ENCODE measurements around the gene PTPRC.

Gene PTPRC

DNA sequence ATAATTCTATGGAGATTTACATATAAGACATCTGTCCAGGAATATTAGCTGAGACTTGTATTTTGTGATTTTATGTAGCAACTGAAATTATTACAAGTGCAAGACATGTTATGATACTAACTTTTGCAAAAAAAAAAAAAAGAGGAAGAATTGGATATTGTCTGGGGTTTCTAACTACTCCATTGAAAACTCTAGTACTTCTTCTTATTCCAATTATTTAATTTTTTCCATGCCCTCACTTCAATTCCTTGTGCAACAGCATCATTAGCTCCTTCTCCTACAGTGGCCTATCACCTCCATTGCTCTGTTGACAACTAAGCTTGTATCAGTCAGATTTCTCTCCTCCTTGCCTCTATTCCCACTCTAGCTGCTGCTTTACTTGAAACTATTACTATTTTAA, 126.6 kb downstream of the PTPRC start:
- no peak for DNase-seq

DNA sequence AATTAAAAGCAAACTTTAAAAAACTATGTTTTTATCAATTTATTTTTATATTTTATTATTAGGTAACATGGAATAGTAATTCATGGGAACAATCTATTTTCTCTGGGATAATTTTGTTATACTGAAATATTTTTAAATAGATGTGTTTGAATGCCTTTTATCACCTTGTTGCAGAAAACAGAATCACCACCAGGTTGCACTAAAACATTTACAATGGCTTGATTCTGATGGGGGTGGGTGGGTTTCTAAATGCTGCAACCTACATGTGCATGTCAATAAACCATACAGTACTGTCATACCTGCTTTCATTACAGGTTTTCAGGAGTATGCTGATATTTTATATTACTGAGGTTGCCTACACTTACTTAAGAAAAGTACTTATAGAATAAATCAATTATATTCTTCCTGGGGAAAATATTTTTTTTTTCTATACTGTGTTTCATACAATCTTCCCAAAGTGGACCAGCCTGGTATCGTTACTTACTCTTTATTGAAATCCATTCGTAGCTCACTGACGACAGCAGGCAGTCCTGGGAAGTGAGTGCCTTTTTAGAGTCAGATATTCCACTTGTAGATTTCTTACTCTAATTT, 132.8 kb downstream of the PTPRC start:
- no peak for DNase-seq

DNA sequence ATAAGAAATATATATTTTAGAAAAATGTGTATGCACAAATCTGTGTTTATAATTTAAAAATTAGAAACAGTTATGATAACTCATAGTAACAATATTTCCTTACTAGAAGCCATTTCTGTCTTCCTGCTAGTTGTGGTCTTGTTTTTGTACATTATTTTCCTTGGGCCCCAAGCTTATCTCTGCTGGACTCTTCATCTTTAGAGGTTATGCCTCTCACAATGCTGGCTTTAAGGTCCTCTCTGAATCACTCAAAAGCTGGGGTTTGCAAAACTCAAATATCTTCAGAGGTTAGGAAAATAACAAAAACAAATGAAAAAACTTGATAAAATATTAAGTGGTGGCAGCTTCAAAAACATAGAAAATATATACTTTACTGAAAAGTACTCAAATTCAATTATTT, 133.8 kb downstream of the PTPRC start:
- DNase-seq, result no peak

DNA sequence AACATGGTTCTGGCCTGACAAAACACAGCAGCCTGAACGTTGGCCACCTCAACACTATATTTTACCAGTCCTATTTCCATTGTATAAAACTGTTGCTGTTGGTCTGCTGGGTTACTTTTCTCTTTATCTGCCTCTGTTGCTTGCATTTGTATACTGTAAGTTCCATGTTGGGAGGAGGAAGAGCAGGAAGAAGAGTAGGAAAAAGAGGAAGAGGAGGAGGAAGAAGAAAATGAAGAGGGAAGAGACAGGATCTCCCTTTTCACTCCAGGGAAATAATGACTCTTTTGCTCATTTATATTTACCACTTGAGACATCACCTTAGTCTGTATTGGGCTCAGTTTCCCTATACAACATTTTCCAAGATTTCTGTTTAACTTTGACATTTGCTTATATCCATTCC, 134.2 kb downstream of the PTPRC start:
- no peak for DNase-seq

DNA sequence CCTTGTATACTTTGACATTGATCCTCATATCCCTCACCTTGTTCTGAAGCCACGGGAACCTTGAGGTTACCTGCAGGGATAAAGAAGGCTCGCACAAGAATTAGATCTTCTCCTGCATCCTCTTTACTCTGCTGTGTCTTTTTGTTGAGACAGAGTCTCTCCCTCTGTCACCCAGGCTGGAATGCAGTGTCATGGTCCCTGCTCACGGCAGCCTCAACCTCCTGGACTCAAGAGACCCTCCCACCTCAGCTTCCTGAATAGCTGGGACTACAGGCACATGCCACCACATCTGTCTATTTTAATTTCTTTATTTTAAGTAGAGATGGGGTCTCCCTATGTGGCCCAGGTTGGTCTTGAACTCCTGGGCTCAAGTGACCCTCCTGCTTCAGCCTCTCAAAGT, 134.7 kb downstream of the PTPRC start:
- no peak for DNase-seq

DNA sequence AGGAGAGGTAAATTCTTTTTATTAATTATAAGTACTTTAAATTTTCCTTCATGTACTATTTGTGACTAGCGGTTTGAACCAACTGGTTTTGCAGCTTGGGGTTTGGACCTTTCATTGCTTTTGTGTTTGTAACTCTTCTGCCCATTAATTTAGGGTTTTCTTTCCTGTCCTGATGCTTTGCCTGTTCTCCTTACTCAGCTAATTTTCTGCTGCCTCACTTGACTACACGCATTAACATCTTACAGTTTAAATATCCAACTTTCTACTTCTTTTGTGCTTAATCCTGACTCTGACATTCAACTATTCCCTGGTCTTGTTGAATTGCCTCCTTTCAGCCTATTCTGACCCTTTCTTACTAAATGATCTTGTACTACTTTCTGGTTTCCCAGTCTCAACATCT, 135.6 kb downstream of the PTPRC start:
- DNase-seq, result no peak

DNA sequence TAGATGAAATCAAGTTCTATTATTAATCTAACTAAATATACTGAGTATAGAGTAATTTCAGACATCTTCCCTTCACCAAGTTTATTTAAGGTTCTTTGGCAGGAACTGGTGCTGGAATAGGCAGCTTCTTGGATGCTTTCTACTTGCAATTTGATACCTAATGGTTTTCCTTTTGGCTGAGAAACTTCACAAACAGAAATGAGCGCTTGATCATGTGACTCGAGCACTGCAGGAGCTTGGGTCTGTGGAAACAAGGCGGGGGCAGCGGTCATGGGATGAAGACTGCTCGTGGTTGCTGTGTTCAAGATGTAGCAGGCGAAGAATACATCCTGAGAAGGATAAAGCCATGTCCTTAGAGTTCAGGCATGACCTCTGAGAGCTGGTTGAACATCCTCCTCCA, 136.8 kb downstream of the PTPRC start:
- DNase-seq, result no peak

DNA sequence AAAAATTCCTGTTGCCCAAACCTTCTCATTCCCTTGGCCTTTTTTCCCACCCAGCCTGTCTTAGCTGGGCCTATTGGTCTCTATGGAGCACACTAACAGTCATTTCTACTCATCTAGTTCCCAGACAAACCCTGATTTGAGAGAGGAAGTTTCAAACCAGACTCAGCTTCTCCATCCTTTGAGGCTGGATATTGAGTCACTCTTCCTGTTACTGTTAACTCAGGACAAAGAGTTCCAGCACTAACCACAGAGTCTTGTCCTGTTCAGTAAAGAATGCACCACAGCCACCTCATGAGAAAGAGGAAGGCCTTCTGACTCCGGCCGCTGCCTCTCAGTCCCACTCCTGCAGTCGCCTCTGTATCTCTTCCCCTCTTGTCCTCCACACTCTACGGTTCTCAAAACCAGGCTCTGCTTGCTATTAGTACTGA, 137.8 kb downstream of the PTPRC start:
- no peak for DNase-seq

DNA sequence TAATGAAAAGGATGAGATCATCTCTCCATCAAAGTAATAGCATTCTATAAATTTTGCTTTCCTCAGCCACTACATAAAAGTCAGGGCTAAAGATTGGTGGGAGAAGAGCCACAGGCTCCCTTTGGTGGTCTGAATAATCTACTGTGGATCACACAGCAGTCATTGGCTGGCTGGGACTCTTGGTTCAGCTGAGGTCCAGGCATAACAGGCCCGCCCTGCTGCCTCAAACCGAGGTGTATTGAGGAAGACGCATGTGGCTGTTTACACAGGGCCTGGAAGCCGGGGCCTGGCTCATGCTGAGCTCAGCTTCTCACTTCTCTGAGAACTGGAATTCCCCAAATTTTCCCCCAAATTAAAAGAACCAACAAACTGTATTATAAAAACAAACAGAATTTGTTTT, 139.2 kb downstream of the PTPRC start:
- DNase-seq, result no peak

DNA sequence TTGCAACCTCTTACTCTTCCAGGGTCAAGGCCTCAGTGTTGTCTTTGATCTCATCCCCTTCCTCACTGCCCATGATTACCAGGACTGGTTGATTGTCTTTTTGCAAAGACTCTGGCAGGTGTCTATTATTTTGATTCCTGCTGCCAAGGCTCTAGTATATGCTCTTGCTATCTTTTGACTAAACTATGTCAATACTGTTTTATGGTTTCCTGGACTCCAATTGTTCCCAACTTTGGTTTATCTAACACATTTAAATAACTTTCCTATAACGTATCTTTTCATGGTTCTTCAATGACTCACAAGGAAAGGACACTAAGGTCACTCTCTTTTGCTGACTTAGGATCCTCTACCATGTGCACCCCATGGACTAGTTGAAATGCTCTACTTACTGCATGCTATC, 141.5 kb downstream of the PTPRC start:
- DNase-seq, result no peak

DNA sequence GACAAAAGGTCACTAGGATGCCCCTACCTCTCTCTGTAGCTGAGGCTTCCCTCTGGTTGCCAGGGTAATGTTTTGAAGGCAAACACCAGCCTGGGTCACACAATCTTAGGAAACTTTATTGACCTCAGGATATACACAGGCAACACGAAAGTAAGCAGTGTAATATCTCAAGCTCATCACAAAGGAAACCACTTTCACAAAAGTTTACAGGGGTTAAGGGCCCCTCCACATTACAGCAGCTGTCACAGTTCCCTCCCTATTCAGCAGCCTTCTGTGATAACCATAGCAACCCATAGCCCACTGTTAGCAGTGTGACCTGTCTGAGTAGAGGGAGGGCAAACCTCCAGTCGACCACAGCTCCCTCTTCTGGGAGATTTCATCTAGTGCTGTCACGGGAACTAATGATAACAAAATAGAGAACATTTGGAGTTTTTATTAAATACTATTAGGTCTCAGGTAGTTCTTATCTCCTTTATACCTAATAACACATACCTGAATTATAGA, 149.8 kb downstream of the PTPRC start:
- DNase-seq, result no peak

DNA sequence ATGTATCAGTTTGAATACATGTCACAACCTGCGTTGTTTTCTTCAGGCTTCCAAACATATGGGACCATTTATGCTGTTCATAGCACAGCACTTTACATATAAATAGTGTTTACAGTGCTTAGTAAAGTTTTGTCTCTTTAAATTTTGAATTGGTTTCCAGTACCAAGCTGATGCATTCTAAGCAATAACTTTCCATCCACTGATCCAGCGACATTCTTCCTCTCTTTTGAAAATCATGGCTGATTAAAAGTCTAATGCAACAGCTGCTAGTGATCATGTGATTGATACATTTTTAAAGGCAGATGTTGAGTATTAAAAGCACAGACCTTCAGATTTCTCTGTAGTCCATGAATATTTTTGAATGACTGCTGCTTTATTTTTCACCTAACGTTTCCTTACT, 154.9 kb downstream of the PTPRC start:
- DNase-seq, result no peak

DNA sequence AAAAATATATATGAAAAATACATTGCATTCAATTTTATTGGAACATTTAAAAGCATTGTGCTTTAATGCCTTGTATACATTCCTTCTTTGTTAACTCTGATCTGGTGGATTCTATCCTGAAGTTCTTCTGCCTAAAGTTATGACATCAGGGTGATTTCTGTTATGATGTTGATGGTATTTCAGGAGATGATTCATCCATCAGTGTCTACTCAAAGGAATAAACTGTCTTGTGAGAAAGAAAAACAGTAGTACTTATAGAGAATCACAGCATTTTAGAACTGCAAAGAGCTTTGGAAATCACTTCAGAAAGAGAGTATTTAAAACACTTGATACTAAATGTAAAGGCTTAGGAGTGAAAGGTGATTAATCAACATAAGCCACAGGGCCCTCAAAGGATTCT, 155.7 kb downstream of the PTPRC start:
- no peak for DNase-seq

DNA sequence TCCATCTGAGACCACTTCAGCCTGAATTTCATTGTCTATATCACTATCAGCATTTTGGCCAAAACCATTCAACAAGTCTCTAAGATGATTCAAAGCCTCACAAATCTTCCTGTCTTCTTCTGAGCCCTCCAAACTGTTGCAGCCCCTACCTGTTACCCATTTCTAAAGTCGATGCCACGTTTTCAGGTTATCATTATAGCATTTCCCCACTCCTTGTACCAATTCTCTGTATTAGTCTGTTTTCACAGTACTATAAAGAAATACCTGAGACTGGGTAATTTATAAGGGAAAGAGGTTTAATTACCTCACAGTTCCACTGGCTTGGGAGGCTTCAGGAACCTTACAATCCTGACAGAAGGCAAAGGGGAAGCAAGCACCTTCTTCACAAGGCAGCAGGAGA, 158.8 kb downstream of the PTPRC start:
- DNase-seq, result no peak

DNA sequence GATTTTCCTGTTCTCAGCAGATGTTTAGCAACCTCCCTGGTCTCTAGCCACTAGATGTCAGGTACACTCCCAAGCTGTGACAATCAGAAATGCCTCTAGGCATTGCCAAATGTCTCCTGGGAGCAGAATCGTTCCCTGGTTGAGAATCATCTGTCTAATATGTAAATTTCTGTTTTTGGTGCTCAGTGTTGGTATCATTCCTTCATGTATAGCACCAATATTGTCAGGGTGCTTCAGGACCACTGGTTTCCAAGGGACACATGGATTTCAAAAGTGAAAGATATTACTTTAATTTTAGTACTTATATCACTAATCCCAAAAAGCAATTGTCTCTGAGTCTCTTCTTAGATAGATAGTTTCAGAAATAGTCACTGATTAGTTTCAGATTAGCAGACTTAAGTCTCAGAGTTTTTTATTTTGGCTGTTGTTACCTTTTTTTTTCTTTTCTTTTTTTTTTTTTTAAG, 160.1 kb downstream of the PTPRC start:
- DNase-seq, result no peak

DNA sequence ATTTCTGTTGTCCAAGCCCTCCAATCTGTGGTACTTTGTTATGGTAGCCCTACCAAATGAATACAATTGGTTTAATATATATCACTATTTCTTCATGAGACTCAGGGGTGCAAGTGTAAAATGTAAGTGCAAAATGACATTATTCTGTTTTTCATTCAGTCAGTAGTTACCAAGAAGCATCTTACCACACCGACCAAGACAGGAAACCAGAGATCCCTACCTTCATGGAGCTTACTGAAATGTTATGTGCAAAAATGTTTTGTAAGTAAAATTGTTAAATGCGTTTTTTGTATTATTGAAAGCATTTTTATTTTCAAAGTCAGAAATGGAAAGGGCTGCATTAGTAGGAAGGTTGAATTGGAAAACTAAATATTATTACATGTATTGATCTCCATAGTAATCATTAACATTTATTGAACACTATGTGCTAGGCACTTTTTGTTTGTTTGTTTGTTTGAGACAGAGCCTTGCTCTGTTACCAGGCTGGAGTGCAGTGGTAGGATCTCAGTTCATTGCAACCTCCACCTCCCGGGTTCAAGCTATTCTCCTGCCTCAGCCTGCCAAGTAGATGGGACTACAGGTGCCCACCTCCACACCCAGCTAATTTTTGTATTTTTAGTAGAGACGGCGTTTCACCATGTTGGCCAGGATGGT, 166.8 kb downstream of the PTPRC start:
- DNase-seq, result no peak

DNA sequence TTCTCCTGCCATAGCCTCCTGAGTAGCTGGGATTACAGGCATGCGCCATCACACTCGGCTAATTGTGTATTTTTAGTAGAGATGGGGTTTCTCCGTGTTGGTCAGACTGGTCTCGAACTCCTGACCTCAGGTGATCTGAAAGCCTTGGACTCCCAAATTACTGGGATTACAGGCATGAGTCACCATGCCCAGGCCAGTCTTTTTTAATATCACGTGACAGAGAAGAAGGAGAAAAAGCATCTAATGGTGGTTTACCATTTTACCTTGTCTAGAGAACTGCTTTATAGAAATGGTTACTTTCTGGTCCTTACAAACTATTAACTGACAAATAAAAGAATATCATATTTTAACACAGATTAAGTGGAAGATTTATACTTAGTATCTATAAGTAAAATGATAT, 168.0 kb downstream of the PTPRC start:
- no peak for DNase-seq
